SK-N-SH (cell line): ENCODE data around the gene ZNF407.

Source experiments
- CTCF ChIP-seq: fragments of 200-600 bp; sonication (generic); IDR thresholded peaks from 2 replicates; pipeline ENCODE4 v1.6.1; 2017; ENCODE audit warnings: antibody characterized with exemption, mild to moderate bottlenecking, moderate library complexity
- EP300 ChIP-seq, 2 experiments: IDR thresholded peaks; 2 replicates each; pipeline versions ENCODE4 v1.4.0 to v1.6.1; 2012; ENCODE audit warnings: borderline replicate concordance in 1 of 2, low read depth in 1 of 2, low read length in 1 of 2
- REST ChIP-seq: IDR thresholded peaks from 2 replicates; pipeline ENCODE4 v1.6.1; 2012; ENCODE audit warnings: mild to moderate bottlenecking, low read depth, low read length, moderate library complexity
- TAF1 ChIP-seq: IDR thresholded peaks from 2 replicates; pipeline ENCODE4 v1.6.1; 2012; ENCODE audit warnings: low read depth, mild to moderate bottlenecking, low read length, moderate library complexity, borderline replicate concordance

DNA sequence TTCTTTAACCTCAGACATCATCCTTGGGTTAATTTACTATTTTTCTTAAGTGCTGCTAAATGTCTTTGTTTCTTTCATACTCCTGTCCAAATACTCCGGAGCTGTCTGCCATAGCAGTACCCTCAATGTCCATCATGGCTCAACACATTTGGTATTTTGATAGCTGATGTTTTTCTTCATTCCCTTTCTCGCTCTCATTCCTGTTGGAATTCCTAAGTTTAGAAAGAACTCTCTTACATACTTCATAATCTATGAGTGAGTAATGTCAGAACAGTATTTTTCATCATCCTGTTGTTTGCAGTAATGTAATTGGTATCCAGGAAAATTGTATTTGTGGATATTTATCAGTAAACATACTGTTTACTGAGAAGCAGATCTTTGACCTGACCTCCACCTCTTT is 328.4 kb downstream of the ZNF407 start:
- TF ChIP-seq TAF1 = no peak
- no peak for TF ChIP-seq EP300 (IDR thresholded peaks at IDR 0.05; ENCODE audit: borderline replicate concordance in 1 of 2, low read depth in 1 of 2, low read length in 1 of 2)
- no peak for TF ChIP-seq REST
- no peak for TF ChIP-seq CTCF
